HG03103 (cell line): ENCODE results near the gene E4F1.
A peak's percentile ranks its signal among the peaks of the same experiment; 100 is the strongest.
"Not testable (repeated sequence)": the region's sequence is repeated elsewhere in the genome, so short reads cannot be mapped to it uniquely, and the experiment has no call there.

ENCODE experiments used
- ATAC-seq: cut with Tn5 transposase; IDR thresholded peaks from one replicate; pipeline ENCODE4 v1.9.1; 2021; ENCODE audit warnings: low read depth; ENCODE audit not compliant: unreplicated experiment

E4F1 gene

GRCh38 chr16:2189252-2189893 is 34.0 kb upstream of the E4F1 start:
- no peak for ATAC-seq

- no peak for ATAC-seq
Measured at GRCh38 chr16:2190002-2190658, 33.3 kb upstream of the E4F1 start.

GRCh38 chr16:2190659-2191445 is 32.5 kb upstream of the E4F1 start:
- ATAC-seq = no peak

DNA sequence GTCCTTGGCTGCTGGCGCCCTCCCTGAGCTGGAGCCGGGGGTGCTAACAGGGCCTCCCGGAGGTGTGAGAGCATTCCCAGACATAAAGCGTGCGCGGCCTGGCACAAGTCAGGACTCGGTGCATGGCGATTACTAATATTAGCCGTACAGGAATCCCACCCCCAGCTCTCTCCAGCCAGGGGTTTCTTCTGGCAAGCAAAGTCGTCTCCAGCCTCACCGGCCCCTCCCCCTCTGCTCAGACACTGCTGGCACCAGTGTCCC is 32.0 kb upstream of the E4F1 start:
- no peak for ATAC-seq

DNA sequence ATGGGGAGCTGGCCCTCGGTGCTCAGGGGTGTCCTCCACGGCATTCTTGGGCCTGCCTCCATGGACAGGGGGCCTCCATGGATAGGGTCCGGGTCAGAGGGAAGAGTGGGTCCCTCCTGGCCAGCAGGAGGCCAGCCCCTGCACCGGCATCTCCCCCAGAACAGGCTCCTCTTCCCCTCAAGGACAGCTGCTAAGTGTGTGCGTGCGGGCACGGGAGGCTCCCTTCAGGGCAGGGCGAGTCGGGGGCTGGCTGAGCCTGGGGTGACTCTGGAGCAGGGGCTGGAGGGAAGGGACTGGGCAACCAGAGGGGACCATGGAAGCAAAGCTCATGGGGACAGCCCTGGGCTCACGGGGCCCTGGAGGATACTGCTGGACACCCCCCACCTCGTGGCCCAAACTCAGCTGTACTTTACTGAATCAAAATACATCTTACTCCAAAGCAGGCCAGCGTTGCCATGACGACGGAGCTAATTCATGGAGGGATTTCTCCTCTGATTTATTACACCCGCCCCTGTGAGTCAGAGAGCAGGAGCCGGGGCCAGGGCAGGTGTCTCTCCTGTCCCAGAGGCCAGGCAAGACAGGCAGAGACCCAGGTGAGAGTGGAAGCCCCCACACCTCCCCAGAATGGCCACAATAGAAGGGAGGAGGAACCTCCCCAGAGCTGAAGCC is 29.1 kb upstream of the E4F1 start:
- ATAC-seq = no peak

GRCh38 chr16:2194852-2195321 is 28.5 kb upstream of the E4F1 start:
- no peak for ATAC-seq

DNA sequence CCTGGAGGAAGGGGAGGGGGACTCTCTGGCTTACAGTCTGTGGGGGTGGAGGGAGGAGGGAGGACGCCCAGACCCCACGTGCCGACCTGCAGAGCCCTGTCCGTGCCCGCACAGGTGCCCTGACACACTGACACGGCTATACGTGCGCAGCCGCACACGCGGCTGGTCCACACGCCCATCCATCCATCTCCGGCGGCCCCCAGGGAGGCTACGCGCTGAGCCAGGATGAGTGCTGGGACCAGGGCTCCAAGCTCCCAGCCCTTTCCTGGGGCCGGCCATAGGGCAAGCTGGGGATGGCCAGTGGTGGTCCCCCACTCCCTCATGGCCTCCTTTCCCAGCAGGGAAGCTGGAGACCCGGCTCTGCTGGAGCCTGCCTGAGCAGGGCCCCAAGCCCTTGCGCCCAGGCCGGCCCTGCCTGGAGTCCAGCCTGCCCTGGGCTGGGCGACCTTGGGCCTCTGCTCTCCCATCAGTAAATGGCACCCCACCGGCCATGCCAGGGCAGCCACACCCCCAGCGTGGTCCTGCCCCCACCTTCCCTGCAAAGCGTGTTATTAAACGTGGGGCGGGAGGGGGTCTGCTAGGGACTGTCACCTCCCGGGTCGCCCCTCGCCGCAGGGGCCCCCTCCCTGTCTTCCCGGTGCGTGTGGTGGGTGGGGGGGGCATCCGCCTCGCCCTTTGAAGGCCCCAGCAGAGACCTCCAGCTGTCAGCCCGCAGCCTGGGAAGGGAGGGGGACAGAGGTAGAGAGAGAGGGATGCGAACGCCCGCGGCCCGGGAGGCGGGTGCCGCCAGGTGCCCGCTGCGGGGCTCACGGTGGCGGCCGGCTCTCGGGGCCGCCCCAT is 27.8 kb upstream of the E4F1 start:
- ATAC-seq = no peak

DNA sequence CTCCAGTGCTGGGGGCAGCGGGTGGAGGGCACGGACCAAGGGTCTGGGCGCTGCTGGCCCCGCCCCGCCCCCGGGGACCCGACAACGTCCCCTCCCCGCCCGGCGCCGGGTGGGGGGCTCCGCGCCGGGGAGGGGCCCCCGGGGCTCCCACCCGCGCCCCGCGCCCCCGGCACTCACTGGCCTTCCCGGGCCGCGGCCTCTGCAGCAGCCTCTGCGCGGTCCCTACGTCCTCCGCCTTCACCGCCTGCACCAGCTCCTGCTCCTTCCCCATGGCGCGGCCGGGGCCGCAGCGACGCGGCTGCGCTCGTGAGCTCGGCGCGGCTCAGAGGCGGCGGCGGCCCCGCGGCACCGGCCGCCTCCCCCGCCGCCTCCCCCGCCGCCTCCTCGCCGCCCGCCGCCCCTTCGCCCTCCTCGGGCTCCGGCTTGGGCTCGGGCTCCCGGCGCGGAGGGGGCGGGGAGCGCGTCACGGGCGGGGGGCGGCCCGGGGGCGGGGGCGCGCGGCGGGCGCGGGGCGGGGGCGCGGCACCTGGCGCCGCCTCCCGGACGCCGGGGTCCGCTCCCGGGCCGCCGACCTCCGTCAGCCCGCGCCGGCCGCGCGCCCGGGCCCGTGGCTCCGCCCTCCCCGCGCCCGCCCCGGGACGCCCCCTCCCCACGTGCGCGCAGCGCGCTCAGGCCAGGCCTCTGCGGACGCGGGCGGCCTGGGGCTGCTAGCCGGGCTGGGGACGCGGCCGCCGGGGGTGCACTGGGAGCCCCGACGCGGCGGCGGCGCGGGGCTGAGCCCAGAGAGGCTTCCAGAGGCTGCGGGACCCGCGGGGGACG is 27.0 kb upstream of the E4F1 start, which contains the start of gene CASKIN1:
Gene CASKIN1, minus strand, starts transcription at position 444 of the 819 bp plus-strand sequence. Its CDS starts 173 bp downstream, at position 271.
- no peak for ATAC-seq

- ATAC-seq = no peak
Measured at GRCh38 chr16:2196981-2197511, 26.3 kb upstream of the E4F1 start.

- ATAC-seq = no peak
Measured at GRCh38 chr16:2197765-2198164, 25.6 kb upstream of the E4F1 start.

DNA sequence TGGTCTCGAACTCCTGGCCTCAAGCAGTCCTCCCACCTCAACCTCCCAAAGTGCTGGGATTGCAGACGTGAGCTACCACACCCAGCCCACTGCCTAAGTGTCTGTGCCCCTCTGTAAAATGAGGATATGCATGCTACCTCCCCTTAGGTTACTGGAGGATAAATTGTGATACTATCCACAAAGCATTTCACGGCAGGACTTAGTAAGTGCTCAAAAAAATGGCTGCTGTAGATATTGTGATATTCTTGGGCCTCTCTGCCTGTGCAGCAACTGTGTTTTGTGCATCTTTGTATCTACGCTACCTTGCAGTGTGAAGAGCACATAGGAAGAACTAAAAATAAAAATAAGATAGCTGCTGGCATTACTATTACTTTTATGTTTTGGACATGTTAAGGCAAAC is 25.1 kb upstream of the E4F1 start:
- ATAC-seq = no peak

- no peak for ATAC-seq
Measured at GRCh38 chr16:2199095-2199494, 24.3 kb upstream of the E4F1 start.

DNA sequence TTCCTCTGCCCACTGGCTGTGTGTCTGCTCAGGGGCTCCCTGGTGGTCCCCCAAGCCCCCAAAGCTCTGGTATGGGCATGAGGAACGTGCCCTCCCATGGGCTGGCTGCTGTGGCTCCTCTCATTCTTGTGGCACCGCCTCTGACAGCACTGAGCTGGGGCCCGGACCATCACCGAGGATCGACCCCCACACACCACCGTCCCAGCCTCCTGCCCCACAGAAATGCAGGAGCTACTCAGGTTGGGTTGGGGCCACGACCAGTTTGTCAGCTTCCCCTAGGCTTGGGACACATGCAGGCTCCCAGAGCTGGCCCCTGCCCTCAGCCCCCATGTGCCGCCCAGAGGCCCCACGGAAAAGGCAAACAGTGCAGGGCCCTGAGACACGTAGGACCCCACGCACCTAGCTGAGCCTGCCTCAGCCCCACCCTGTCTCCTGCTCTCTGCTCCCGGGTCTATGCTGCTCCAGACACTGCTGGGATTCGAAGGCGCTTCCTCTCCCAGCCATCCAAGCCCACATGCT is 23.7 kb upstream of the E4F1 start:
- no peak for ATAC-seq

GRCh38 chr16:2200313-2200712 is 23.1 kb upstream of the E4F1 start:
- ATAC-seq = no peak

GRCh38 chr16:2203119-2203688 is 20.2 kb upstream of the E4F1 start:
- not testable (repeated sequence) for ATAC-seq

GRCh38 chr16:2204416-2205103 is 18.8 kb upstream of the E4F1 start:
- no peak for ATAC-seq

- peak; percentile 67 for ATAC-seq
Measured at GRCh38 chr16:2205104-2205966, 18.1 kb upstream of the E4F1 start, which contains the start of gene MLST8. Gene MLST8, plus strand, starts transcription at chr16:2205454. Its CDS starts 632 bp downstream, at chr16:2206086.
